Smooth muscle cell of the brain vasculature (primary cell): ENCODE measurements around the gene DEAF1.

ENCODE experiments used
- DNase-seq: peaks from one replicate; pipeline ENCODE4 v3.0.0-alpha.2; 2012; ENCODE audit warnings: low read depth, low spot score

Gene DEAF1

DNA sequence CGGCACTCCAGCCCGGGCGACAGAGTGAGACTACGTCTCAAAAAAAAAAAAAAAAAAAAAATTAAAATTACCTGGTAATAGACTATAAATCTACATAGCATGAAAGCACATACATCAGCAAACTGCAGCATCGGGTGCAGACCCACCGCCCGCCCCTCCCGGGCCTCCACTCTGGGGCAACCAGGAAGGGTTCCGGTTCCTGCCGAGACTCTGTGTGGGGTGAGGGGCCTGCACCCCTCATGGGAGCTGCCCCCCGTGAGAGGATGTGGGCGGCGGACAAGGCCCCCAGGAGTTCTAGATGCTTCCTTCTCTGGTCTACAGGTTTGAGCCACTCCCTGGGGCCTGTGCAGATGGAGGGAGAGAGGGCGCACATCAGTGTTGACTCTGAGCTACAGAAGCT is 48.8 kb downstream of the DEAF1 start:
- DNase-seq = no peak

DNA sequence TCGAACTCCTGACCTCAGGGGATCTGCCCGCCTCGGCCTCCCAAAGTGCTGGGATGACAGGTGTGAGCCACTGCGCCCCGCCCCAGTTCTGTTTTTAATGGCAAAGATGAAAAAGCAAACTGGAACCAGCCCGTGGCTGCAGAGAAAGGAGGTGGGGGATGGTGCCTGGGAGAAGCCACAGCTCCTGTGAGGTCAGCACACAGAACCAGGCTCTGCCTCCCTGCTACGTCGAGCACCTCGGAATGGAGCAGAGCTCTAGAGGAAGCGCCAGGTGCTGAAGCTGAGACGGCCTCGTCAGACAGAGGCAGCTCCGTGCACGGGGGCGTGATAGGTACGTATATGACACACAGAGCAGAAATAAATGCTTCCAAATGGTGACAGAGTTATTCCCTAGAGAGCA is 49.5 kb downstream of the DEAF1 start:
- no peak for DNase-seq

DNA sequence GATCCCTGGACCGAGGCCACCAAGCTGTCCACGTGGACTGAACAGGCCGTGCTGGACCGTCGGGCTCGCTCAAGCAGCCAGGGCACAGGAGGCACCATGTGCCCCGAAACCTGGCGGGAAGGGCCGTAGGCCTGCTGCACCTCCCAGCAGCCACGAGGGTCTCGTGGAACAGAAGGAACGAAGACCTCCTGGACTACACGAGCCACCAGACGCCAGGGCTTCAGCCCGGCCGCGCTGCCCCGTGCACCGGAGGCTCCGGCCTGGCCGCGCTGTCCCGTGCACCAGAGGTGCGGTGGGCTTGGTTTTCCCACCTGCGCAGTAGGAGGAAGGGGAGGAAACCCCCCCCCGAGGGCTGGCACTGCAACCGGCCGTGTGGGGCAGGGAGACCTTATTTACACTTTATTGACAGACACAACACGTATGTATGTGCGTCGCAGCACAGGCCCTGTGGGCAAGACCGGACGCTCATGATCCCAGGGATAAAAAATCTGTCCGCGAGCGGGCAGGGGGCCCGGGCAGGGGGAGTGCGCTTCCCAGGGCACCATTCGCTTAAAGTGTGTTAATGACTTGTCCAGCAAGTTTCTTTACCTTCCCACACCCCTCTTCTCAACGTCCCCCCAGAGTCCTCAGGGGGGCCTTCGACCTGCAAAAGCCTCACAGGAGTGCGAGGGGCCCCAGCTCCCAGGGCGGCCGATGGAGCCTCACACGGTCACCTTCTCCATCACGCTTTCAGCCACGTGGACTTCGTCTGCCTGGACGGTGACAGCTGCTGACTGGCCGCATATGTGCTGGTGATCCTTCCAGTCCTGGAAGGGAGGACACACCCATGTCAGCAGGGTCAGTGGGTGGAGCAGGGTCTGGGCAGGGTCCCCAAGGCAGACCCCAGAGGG is 50.9 kb downstream of the DEAF1 start:
- no peak for DNase-seq

DNA sequence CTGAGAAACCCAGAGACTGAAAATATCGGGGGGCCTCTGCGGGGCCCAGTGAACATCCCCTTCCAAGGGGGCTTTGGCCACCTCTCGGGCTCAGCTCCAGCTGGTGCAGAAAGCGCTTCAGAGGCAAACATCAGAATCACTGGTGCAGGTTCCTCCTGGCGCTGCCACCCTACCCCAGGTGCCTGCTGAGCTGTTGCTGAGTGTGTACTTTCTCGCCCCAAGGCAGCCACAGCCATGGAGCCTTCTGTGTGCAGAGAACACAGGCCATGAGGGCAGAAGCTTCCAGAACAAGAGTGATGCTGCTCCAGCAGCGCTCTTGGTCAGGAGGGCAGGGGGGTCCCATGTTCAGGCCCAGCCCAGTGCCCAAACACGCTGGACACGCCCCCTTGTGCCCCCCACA is 51.7 kb downstream of the DEAF1 start:
- DNase-seq = no peak

DNA sequence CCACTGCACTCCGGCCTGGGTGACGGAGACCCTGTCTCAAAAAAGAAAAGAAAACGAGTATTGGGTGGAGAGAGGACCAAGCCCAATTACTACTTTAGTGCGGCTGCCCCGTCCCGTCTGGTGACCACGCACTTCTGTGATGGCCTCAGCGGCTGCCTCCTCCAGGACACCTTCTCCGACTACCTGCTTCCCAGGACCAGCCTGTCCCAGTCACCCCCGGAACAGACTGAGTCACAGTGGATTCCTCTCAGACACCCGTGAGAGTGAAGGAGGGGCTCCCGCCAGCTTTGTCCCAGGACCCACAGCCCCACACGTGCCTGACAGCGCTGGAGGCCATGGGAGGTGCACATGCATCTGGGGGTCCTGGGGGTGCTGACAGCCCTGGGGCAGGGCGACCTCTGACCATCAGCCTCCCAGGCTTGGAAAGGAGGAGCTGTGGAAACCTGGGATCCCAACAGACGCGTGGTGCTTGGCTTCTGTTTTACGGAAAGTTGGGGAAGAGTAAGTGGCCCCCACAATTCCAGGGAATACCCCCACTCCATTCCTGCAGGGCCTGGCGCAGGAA is 53.1 kb downstream of the DEAF1 start:
- no peak for DNase-seq

DNA sequence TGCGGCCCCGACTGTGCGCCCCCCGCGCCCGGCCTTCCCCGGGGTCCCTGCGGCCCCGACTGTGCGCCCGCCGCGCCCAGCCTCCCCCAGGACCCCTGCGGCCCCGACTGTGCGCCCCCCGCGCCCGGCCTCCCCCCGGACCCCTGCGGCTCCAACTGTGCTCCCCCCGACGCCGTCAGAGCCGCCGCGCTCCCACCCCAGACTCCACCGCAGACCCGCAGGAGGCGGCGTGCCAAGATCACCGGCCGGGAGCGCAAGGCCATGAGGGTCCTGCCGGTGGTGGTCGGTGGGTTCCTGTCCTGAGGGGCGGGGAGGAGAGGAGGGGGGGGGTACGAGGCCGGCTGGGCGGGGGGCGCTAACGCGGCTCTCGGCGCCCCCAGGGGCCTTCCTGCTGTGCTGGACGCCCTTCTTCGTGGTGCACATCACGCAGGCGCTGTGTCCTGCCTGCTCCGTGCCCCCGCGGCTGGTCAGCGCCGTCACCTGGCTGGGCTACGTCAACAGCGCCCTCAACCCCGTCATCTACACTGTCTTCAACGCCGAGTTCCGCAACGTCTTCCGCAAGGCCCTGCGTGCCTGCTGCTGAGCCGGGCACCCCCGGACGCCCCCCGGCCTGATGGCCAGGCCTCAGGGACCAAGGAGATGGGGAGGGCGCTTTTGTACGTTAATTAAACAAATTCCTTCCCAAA is 54.9 kb downstream of the DEAF1 start:
- no peak for DNase-seq

DNA sequence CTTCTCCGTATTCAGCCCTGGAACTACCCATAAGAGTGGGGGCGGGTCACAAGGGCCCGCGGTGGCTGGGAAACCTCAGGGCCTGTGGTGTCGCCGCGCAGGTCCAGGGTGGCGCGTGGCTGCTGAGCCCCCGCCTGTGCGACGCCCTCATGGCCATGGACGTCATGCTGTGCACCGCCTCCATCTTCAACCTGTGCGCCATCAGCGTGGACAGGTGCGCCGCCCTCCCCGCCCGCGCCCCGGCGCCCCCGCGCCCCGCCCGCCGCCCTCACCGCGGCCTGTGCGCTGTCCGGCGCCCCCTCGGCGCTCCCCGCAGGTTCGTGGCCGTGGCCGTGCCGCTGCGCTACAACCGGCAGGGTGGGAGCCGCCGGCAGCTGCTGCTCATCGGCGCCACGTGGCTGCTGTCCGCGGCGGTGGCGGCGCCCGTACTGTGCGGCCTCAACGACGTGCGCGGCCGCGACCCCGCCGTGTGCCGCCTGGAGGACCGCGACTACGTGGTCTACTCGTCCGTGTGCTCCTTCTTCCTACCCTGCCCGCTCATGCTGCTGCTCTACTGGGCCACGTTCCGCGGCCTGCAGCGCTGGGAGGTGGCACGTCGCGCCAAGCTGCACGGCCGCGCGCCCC is 55.6 kb downstream of the DEAF1 start:
- no peak for DNase-seq

DNA sequence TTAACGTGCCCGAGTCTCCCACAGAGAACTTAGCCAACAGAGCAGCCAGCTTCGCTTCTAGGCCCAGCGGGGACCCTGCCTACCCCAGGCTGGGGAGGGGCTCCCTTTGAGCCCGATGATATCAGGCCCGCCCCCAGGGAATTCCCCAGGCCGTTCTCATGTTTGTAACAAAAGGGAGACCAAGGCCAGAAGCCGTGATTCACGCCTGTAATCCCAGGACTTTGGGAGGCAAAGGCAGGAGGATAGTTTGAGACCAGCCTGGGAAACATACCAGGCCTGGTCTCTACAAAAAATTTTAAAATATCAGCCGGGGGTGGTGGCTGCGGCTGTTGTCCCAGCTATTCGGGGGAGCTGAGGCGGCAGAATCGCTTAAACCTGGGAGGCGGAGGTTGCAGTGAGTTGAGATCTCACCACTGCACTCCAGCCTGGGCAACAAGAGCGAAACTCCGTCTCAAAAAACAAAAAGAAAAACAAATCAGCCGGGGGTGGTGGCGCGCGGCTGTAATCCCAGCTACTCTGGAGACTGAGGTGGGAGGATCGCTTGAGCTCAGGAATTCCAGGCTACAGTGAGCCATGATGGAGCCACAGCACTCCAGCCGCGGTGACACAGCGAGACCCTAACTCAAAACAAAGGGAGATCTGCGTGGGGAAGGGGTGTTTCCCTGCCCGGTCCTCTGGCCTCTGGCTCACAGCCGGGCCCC is 56.2 kb downstream of the DEAF1 start:
- no peak for DNase-seq

DNA sequence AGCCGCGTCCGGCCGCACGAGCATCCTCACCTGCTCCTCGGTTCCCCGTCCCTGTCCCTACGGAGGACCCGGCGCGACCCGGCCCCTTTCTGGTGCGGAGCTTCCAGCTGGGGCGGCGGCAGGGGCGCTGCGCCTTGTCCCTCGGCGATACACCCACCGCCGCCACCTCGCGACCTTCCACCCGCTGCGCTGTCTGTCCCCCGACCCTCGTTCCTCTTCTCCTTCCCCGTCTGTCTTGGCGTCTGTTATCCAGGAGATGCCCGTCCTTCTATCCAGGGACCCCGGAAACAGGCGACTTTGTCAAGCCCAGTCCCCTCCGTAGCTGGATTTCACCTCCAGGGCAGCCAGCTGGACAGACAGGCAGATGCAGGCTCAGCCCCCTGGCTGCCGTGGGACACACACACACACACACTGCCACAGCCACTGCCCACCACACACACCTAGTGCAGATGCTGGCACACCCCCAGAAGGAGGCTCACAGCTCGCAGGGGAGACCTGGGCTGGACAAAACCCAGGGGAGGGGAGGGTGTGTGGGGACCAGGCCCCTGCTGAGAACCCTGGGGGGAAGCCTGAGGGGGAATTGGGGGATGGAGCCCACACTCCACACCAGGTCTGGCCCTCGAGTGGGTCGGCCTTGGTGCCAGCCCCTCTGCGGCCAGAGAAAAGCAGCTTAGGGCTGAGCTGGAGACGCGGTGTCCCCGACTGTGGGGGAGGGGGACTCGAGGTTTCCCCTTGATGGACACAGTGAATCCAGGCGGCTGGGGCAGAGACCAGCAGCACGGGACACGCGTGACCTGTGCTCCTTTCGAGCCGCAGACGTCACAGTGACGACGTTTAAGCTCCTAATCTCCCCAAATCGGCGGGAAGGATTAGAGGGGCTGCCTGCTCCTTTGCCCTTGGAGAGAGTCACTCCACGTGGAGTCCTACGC is 57.2 kb downstream of the DEAF1 start:
- DNase-seq = no peak

DNA sequence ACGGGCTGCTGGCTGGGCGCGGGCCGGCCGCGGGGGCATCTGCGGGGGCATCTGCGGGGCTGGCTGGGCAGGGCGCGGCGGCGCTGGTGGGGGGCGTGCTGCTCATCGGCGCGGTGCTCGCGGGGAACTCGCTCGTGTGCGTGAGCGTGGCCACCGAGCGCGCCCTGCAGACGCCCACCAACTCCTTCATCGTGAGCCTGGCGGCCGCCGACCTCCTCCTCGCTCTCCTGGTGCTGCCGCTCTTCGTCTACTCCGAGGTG is 57.8 kb downstream of the DEAF1 start:
- no peak for DNase-seq

DNA sequence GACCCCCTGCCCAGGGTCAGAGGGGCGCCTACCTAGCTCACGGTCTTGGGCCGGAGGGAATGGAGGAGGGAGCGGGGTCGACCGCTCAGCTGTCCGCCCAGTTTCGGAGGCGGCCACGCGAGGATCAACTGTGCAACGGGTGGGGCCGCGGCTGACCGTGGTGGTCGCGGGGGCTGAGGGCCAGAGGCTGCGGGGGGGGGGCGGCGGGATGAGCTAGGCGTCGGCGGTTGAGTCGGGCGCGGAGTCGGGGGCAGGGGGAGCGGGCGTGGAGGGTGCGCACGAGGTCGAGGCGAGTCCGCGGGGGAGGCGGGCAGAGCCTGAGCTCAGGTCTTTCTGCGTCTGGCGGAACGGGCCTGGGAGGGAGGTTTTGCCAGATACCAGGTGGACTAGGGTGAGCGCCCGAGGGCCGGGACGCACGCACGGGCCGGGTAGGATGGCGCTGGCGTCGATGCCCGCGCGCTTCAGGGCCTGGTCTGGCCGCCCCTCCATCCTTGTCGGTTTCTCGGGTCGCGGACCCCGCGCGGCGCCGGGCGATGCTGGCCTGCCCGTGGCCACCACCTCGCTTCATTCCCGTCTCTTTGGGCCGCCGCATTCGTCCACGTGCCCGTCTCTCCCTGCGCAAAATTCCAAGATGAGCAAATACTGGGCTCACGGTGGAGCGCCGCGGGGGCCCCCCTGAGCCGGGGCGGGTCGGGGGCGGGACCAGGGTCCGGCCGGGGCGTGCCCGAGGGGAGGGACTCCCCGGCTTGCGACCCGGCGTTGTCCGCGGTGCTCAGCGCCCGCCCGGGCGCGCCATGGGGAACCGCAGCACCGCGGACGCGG is 58.3 kb downstream of the DEAF1 start, which contains the start of gene DRD4:
Gene DRD4, plus strand, starts transcription at position 759 of the 822 bp plus-strand sequence. Its CDS starts 36 bp downstream, at position 795.
- no peak for DNase-seq

DNA sequence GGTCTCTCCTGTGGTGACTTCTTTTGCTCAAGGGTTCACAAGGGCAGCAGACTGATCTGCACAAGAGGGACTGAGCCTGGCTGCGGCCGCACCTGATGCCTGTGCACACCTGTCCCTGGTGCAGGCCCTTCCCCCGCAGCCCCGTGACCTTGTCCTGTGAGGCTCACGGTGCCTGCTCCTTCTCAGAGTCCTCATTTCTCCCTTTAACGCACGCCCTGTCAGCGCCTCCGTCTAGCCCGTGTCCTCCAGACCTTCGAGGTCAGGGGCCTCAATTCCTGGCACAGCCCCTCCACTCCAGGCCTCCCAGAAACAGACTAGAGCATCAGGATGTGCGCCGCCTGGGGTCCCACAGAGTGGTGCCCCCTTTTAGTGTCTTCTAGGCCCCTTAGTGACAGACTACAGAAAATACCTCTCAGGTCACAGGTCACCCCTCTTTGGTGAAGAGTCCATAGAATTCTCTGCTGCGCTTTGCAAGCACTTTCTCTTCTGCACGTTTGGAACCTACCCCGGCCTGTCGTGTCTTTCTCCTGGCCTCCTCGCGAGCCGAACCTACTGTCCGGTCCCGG is 59.0 kb downstream of the DEAF1 start:
- no peak for DNase-seq

DNA sequence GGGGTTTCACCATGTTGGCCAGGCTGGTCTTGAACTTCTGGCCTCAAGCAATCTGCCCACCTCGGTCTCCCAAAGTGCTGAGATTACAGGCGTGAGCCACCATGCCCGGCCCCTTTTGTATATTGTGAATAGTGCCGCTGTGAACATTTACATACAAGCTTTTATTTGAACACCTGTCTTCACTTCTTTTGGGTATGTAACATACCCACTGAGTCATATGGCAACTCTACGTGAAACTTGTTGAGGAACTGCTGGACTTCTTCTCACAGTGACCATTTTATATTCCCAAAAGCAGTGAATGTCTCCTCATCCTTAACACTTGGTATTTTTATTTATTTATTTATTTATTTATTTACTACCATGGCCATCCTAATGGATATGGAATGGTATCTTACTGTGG is 64.2 kb downstream of the DEAF1 start:
- DNase-seq = no peak

DNA sequence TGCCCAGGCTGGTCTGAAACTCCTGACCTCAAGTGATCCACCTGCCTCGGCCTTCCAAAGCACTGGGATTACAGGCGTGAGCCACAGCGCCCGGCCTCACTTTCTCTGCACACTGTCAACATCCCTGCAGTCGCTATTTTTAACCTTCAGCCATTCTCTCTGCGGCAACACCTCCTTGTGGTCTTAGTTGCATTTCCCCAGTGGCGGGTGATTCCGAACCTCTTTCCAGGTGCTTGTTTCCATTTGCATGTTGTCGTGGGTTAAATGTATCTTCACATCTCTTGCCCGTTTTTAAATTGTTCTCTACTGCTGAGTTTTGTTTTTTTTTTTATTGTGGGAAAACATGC is 65.8 kb downstream of the DEAF1 start:
- DNase-seq = no peak

DNA sequence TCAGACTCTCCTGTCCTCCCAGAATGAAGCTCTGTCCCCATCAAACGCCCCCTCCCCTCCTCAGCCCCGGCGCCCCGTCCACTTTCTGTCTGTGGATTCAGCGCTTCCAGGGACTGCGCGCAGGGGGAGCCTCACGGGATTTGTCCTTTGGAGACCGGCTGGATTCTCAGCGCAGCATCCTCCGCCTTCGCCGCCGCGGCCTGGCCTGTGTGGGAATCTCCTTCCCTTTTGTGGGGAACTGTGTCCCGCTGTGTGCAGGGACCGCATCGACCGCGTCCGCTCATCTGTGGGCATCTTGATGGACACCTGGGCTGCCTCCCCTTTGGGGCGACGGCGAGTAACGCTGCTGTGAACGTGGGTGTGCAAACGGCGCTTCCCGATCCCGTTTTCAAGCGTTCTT is 67.0 kb downstream of the DEAF1 start:
- DNase-seq = no peak

DNA sequence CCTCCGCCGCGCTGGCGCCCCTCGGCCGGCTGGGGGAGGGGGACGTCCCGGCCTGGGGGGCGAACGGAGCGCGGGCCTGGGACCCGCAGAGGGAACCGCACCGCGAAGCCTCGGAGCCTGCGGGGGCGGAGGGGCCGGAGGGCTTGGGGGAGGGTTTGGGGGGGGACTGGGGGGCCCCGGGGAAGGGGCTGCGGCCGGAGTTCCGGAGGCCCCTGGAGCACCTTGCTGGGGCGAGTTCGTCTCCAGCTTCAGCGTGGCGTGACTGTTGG is 67.8 kb downstream of the DEAF1 start:
- no peak for DNase-seq

DNA sequence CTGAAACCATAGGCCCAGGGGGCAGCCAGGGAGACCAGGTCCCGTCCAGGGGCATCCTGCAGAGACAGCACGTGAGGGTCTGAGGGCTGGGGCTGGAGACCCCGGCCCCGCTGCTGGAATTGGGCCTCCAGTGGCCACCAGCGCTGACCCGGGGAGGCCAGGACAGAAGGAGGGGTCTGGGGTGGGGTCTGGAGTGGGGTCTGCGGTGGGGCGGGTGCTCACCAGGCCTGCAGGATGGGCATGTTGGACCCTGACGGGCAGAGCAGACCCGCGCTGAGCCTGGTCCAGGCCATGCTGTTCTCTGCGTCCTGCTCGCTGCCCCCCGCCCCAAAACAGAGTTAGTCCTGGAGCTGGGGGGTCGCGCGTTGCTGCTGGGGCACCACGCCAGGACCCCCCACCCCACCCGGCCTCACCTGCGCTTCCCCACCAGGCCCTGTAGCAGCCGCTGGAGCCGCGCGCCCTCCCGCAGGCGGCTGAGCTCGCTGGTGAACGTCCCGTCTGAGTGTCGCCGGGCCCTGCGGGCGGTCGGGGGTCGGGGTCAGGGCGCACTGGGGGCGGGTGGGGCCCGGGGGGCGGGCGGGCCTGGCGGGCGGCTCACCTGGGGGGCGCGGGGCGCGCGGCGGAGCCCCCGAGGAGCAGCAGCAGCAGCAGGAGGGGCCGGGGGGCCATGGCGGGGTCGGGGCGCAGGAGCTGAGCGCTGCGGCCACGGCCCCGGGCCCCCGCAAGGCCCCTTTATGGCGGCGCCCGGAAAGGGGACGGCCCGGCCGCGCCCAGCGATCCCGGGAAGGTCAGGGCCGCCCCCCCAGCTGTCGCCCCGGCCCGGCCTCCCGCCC is 68.3 kb downstream of the DEAF1 start, which contains the start of gene SCT:
Gene SCT, minus strand, starts transcription at position 707 of the 833 bp plus-strand sequence. Its CDS starts 38 bp downstream, at position 669.
- no peak for DNase-seq

DNA sequence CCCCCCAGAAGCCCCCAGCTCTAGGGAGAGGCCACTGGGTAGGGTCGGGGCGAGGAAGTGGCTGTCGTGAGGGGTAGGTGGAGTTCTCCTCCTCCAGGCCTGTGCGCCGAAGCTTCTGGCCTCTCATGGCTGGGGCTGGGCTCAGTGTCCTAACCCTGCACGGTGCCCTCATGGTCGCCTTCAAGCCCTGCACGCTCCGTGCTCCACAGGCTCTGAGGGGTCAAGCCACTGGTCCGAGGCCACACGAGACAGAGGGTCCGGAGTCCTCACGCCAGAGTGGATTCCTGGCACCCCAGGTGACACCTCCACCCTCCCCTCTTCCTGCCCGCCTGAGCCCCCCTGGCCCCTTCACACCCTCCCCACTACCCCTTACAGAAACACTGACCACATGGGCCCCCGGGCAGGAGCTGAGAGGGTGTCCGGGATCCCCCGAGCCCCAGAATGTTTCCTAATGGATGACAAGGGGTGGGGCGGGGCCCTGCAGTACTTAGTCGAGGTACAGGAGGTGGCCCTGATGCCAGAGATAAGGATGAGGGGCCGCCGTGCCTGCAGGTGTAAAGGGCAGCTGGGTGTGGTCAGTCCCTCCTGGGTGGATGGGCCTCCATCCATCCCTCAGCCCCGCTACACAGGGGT is 69.3 kb downstream of the DEAF1 start:
- no peak for DNase-seq
